GM10248 (cell line): ENCODE results near the gene CCDC86.

Source experiments
- CTCF ChIA-PET: fragments of 300-600 bp; sonication (Branson Sonifier 250); formaldehyde crosslinking; extraction: SDS; loops from one replicate; lab custom pipeline; 2021; ENCODE audit warnings: antibody characterized with exemption; lab: Yijun Ruan, JAX
- POLR2A ChIA-PET: fragments of 350-650 bp; sonication (Branson Sonifier 250); formaldehyde crosslinking; extraction: SDS; loops from one replicate; lab custom pipeline; 2020; ENCODE audit warnings: antibody characterized with exemption; lab: Yijun Ruan, JAX
- DNase-seq: peaks from one replicate; pipeline ENCODE4 v3.0.0; 2012; ENCODE audit errors: extremely low spot score
- CTCF ChIP-seq: IDR thresholded peaks from 2 replicates; pipeline ENCODE4 v1.5.1; 2012; ENCODE audit warnings: mild to moderate bottlenecking, low read depth; ENCODE audit errors: extremely low read depth, missing control alignments, control extremely low read depth

Gene CCDC86

GRCh38 chr11:60835534-60835846 lies 6.4 kb upstream of the CCDC86 start:
- DNase-seq = no peak
- no peak for TF ChIP-seq CTCF
- CTCF ChIA-PET = interaction anchor here (0.7 to 3.8 kb wide), 4 partner anchors 52 to 352 kb away, joined by 3 to 14 read pairs (median 9); no protein-coding TSS in a partner anchor
- POLR2A ChIA-PET = no interaction called here

GRCh38 chr11:60836866-60837515 lies 4.9 kb upstream of the CCDC86 start:
- CTCF ChIA-PET = interaction anchor here (1.1 to 3.8 kb wide), 8 partner anchors 9 to 549 kb away, joined by 3 to 14 read pairs (median 4); no protein-coding TSS in a partner anchor

GRCh38 chr11:60838132-60838531 lies 3.8 kb upstream of the CCDC86 start:
- DNase-seq = no peak
- ChIA-PET POLR2A (no interaction called here), CTCF (interaction anchor here (0.8 to 3.4 kb wide), 8 partner anchors 10 to 548 kb away, joined by 3 to 11 read pairs (median 3); no protein-coding TSS in a partner anchor)
- no peak for TF ChIP-seq CTCF

More at GRCh38 chr11:60836866-60837515, 4.9 kb upstream of the CCDC86 start:
- POLR2A ChIA-PET = no interaction called here
- TF ChIP-seq CTCF = no peak
- DNase-seq = no peak

GRCh38 chr11:60840470-60841430 lies 1.2 kb upstream of the CCDC86 start:
- CTCF ChIA-PET = interaction anchor here (1.0 to 4.6 kb wide), 5 partner anchors 9 to 346 kb away, joined by 3 to 42 read pairs (median 3); no protein-coding TSS in a partner anchor
- POLR2A ChIA-PET = interaction anchor here (0.8 kb wide), 1 partner anchor 73 kb away, joined by 3 read pairs; the partner anchor contains the start of gene TMEM109
- no peak for DNase-seq
- no peak for TF ChIP-seq CTCF

GRCh38 chr11:60842668-60843600 lies 1.0 kb downstream of the CCDC86 start:
- ChIA-PET CTCF (interaction anchor here (1.0 to 4.6 kb wide), 11 partner anchors 8 to 77 kb away, joined by 3 to 42 read pairs (median 3); no protein-coding TSS in a partner anchor), POLR2A (interaction anchor here (0.5 to 0.6 kb wide), 2 partner anchors 14 to 1212 kb away, joined by 4 to 6 read pairs; no protein-coding TSS in a partner anchor)
- no peak for DNase-seq
- TF ChIP-seq CTCF = no peak
